NCI-H460 (cell line): Measurements from ENCODE around the gene DNAL1. TPM values are rescaled to one million over a fixed set of nuclear protein-coding genes. Genes with fewer than 3 reads are reported as not detected.

Experiments used
- small RNA-seq, 2 experiments: library from RNA; depleted of rRNA; stranded (forward); fragments of <200 nt; gene quantifications; one replicate each; pipeline ENCODE3, GENCODE V24; 2014
- total RNA-seq: library from RNA; depleted of rRNA; stranded (reverse); fragments of >200 nt; shearing (Covaris generic); gene quantifications from 2 replicates; pipeline ENCODE4 v1.2.3, GENCODE V29; 2014; rRNA removed

Gene DNAL1
- total RNA-seq, 1 experiment from 2014 or later: 30.7 TPM

Small RNA genes lying within 50 kb of the gene (small RNA-seq; reads per million reads assigned to genes)
- gene RNU6-240P: 0 to 0.06 reads per million in 2 experiments

Other genes with a start within 250 kb of the DNAL1 start
- 22.0 and 34.4 TPM in 2 replicates for gene NUMB, start 186.4 kb upstream of the DNAL1 start, total RNA-seq
- gene RIOX1, start 154.1 kb upstream of the DNAL1 start, total RNA-seq: 16.3 and 17.3 TPM in 2 replicates
- gene ACOT1, start 107.8 kb upstream of the DNAL1 start, total RNA-seq: 2.7 and 3.2 TPM in 2 replicates
- gene HEATR4, start 86.0 kb upstream of the DNAL1 start, total RNA-seq: not detected in 2 replicates
- gene ACOT2, start 75.8 kb upstream of the DNAL1 start, total RNA-seq: 50.4 and 52.5 TPM in 2 replicates
- 3.6 and 4.9 TPM in 2 replicates for gene ACOT4, start 53.1 kb upstream of the DNAL1 start, total RNA-seq
- not detected in 2 replicates for gene ACOT6, start 32.5 kb upstream of the DNAL1 start, total RNA-seq
- gene PNMA1, start 69.4 kb downstream of the DNAL1 start, total RNA-seq: 72.9 and 78.4 TPM in 2 replicates
- gene PTGR2, start 206.8 kb downstream of the DNAL1 start, total RNA-seq: 9.6 and 12.8 TPM in 2 replicates
- 77.5 and 79.3 TPM in 2 replicates for gene ZNF410, start 241.9 kb downstream of the DNAL1 start, total RNA-seq